Epidermal melanocyte (primary cell): ENCODE measurements around the gene GPC3.

Experiments used
- DNase-seq: peaks from one replicate; pipeline ENCODE4 v3.0.0; 2011; ENCODE audit warnings: low spot score; ENCODE audit not compliant: insufficient read length

The GPC3 gene

GRCh38 chrX:133929836-133930464 lies 55.4 kb downstream of the GPC3 start:
- no peak for DNase-seq

DNA sequence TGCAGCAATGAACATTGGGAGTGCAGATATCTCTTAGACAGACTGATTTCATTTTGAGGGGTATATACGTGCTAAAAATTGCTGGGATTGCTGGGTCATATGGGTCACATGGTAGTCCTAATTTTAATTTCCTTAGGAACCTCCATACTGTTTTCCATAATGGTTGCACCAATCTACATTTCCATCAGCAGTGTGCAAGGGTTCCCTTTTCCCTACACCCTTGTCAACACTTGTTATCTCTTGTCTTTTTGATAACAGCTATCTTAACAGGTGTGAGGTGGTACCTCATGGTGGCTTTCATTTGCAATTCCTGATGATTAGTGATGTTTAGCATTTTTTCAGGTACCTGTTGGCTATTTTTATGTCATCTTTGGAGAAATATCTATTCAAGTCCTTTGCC lies 57.0 kb downstream of the GPC3 start:
- DNase-seq, result no peak

GRCh38 chrX:133926809-133927208 lies 58.6 kb downstream of the GPC3 start:
- DNase-seq, result no peak

- DNase-seq, result no peak
Measured at GRCh38 chrX:133926099-133926498, 59.3 kb downstream of the GPC3 start.

DNA sequence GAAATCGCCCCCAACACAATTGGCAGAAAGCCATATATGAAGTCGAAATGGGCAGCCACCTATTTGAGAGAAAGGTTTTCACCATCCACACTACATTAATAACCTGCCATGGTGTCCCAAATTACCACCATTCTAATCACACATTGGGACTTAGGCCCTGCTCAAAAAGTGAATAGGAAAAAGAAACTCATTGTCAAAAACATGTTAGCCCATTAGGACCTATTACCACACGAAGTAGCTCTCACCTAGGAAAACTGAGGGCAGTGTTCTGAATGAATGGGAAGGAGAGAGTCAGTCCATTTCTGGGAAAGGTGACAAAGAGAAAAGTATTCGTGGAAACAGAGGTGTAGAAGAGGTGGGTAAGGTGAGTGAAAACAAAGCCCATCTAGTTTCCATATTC lies 60.8 kb downstream of the GPC3 start:
- DNase-seq, result no peak

GRCh38 chrX:133923548-133923947 lies 61.8 kb downstream of the GPC3 start:
- DNase-seq, result no peak

- no peak for DNase-seq
Measured at GRCh38 chrX:133923113-133923512, 62.3 kb downstream of the GPC3 start.

DNA sequence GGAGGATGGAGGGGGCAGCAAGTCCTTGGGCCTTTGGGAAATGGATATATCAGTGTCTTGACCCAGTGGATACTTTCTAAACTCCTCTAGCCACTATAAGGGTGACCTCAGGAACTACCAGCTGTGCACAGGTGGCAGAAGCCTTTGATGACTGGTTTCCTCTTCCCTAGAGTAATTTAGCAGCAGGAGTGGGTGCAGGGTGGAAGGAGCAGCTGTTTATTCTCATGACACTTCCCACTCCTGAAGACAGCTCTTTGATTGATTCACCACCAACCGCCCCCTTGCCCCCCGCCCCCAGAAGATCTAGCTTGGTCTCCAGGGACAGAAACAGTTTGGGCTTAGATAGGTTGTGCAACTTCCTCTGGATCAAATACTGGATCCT lies 63.0 kb downstream of the GPC3 start:
- DNase-seq, result no peak

GRCh38 chrX:133921764-133922389 lies 63.5 kb downstream of the GPC3 start:
- DNase-seq, result no peak

DNA sequence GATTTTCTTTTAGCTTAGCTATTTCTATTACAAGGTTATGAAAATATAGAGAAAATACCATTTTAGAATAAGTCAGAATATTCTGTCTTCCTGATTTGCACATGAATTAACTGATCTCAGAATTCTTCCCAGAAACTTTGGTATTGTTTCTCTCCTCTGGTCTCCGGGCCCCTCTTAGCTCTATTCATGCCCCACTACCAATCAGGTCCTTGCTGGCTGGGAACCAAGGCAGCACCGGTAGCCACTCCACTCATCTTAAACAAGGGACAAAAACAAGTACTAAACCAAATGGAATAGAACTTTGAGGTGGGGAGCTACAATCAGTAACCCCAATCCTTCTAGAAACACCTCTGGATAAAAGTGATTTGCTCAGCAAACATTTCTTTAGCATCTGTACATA lies 64.3 kb downstream of the GPC3 start:
- no peak for DNase-seq

- DNase-seq, result no peak
Measured at GRCh38 chrX:133918361-133918771, 67.0 kb downstream of the GPC3 start.

DNA sequence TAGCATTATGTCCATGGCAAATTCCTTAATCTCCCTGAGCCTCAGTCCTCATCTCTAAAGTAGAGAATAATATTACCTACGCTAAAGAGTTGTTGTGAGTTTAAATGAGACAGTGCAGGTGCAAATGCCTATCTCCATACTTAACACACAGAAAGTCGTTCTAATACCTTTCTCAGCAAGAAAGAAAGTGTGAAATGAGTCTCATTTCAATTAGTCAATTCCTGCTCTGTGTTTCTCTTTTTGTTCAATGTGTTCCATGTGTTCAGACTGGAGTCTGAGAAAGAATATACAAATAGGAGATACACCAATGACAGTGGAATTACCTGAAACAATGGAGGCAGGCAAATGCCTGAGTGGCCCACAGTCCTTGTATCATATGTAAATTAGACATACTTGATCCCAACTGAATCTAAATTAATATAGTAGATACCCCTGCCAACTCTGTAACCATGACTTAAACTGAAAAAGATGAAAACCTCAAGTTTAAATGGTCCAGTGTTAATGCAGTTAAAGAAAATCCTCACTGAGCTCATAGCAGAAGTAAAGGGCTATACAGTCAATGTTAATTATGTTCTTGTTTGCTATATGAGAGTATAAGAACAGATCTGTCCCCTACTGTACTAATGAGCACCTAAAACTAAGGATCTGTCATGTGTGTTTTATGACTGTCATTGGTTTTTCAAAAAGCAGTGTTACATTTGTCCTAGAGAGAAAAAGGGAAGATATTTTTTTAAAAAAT lies 68.2 kb downstream of the GPC3 start:
- DNase-seq, result no peak

- DNase-seq, result no peak
Measured at GRCh38 chrX:133913658-133914388, 71.6 kb downstream of the GPC3 start.

- no peak for DNase-seq
Measured at GRCh38 chrX:133913009-133913408, 72.4 kb downstream of the GPC3 start.

DNA sequence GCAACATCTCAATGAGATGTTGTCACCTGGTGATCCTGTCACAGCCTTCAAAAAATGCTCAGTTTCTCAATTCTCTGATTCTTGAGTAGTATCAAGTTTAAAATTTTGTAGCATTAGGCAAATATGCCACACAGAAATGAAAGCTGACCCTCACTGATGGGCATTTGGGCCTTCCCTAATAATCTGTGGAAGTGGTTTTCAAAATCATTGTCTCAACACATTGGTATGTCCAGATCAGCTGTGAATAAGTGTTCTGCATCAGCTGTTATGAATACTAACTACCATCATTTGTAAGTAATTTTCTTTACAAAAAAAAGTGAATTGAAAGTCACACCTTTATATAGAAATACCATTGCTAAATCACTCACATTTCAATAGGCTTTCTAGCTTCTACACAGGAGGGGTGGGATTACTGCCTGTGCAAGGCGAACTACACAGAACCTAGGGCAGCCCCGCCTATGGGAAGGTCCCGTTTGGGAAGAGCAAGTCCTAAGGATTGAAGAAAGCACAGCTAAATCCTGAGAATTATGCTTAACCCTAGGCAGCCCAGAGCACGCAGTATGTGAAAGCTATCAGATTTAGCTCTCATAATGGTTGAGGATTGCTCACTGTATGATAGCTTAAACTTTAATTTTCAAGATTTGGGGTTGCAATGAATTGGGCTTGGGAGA lies 73.4 kb downstream of the GPC3 start:
- DNase-seq, result no peak

GRCh38 chrX:133910539-133910938 lies 74.9 kb downstream of the GPC3 start:
- no peak for DNase-seq

- no peak for DNase-seq
Measured at GRCh38 chrX:133909888-133910287, 75.5 kb downstream of the GPC3 start.

- DNase-seq, result no peak
Measured at GRCh38 chrX:133908223-133908955, 77.0 kb downstream of the GPC3 start.

DNA sequence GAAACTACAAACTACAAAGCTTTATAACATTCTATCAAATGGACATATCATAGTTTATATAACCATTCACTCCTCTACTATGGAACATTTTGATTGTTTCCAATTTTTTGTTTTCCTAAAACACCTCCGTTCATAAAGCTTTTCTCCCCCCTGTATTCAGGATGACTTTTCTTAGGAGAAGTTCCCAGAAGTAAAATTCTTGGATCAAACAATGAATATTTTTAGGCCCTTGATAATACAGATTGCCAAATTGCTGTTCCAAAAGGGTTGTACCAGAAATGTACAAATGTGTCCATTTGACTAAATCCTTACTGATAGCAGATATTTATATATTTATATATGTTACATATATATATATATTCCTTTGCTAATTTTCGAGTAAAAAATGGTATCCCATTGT lies 77.8 kb downstream of the GPC3 start:
- no peak for DNase-seq

- DNase-seq, result no peak
Measured at GRCh38 chrX:133905305-133905704, 80.1 kb downstream of the GPC3 start.

GRCh38 chrX:133897593-133898163 lies 87.7 kb downstream of the GPC3 start:
- no peak for DNase-seq
